ENCODE data around the gene WRAP73.

WRAP73 gene

DNA sequence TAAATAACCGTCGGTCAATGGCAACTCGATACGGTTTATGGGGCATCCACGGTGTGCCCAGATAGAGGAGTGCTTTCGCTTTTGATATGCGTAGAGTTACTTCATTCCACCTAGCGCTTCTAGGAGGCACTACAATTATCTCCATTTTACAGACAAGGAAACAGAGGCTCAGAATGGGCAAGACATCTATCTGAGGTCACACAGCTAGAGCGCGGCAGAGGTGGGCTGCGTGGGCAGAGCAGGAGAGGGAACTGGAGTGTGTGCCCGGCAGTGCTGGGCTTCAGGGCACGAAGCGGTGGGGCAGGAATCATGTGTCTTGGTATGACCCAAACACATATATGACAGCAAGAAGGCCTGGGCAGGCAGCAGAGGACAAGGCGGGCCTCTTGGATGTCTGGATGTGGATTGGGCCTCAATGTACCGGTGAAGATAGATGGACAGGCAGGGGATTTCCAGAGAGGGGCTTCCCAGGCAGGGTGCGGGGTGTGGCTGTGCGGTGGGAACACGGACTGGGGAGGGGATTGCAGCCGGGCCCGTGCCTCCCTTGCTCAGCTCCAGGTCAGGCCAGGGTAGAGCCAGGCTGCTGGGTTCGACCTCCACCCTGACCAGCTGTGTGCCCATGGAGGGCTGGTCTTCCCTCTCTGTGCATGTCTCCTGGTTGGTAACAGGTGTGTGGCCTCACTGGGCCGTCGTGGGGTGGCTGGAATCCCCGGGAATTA lies 23.6 kb upstream of the WRAP73 start:
- H3K4me3 ChIP-seq (ENCODE audit: low read depth, low read length), result no peak overlapping the region
- no peaks in the 10 kb centered on the region for H3K36me3 ChIP-seq (ENCODE audit: control insufficient read depth, insufficient read depth, low read length)
- no peaks in the 10 kb centered on the region for H3K9me3 ChIP-seq (ENCODE audit: control insufficient read depth, insufficient read depth, low read length)
- H3K27ac ChIP-seq (ENCODE audit: low read depth, low read length), result no peak overlapping the region
- 0 out of 2 replicates have a peak, but pooled peaks cover 12% of the 10 kb centered on the region for H3K27me3 ChIP-seq (ENCODE audit: control insufficient read depth, insufficient read depth, low read length)
- H3K4me1 ChIP-seq (ENCODE audit: control insufficient read depth, insufficient read depth, low read length), result peaks cover 21% of the 10 kb centered on the region
- H3K9ac ChIP-seq (ENCODE audit: low read depth, low read length), result no peak overlapping the region

DNA sequence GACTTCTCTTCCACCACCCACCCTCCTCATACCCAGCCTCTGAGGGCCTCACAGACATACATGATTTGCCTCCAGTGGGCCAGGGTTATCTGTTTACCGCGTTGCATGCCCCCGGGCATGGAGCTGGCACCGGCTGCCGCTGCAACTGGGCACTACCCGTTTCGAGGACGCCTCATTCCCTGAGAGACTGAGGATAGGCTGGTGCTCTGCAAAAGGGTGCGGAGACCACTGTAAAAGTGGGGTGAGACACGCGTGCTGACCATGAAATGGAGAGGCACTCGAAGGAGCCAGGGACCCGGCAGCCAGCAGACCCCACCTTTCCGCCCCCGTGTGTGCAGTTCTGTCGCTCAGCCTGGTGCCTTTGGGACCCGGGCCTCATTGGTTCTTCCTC lies 23.1 kb upstream of the WRAP73 start:
- Histone ChIP-seq H3K4me3 (ENCODE audit: low read depth, low read length) (no peak overlapping the region), H3K27ac (ENCODE audit: low read depth, low read length) (no peak overlapping the region), H3K9ac (ENCODE audit: low read depth, low read length) (no peak overlapping the region)

DNA sequence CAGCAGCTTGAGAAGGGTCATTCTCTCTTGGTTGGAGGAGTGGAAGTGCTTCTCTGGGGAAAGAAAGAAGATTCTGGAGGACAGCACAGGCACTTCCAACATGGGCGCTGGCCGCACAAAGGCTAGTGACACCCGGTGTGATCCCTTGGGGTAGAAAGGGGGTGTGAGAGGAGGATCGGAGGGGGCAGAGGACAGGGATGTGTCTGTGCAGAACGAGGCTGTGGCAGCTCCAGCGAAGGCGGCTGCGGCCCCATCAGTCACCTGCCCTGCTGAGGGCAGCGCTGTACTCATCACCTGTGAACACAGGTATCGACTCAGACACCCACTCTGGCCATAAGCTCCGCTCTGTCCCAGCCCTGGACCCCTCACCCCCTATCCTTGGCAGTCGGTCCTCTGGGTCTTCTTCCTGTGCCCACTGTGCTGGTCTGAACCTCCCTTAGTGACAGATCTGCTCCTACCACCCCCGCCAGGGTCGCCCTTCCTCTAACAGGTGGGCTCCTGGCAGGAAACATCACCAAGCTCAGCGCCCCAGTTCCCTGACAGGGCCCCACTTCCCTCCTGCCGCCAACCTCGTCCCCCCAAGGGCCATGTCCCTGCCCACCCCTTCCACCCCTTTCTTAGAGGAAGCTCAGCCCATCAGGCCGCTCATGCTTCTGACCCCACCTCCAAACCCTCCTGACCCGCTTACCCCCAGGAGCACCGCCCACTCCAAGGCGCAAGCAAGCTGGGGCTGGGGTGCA lies 22.5 kb upstream of the WRAP73 start:
- no peaks in the 10 kb centered on the region for H3K36me3 ChIP-seq (ENCODE audit: control insufficient read depth, insufficient read depth, low read length)
- 0 out of 2 replicates have a peak, but pooled peaks cover 12% of the 10 kb centered on the region for H3K27me3 ChIP-seq (ENCODE audit: control insufficient read depth, insufficient read depth, low read length)
- H3K4me3 ChIP-seq (ENCODE audit: low read depth, low read length), result no peak overlapping the region
- H3K27ac ChIP-seq (ENCODE audit: low read depth, low read length), result no peak overlapping the region
- H3K9ac ChIP-seq (ENCODE audit: low read depth, low read length), result no peak overlapping the region
- H3K4me1 ChIP-seq (ENCODE audit: control insufficient read depth, insufficient read depth, low read length), result peaks cover 16% of the 10 kb centered on the region
- H3K9me3 ChIP-seq (ENCODE audit: control insufficient read depth, insufficient read depth, low read length), result no peaks in the 10 kb centered on the region

More for the DNA sequence above, 23.1 kb upstream of the WRAP73 start:
- no peaks in the 10 kb centered on the region for H3K9me3 ChIP-seq (ENCODE audit: control insufficient read depth, insufficient read depth, low read length)
- H3K4me1 ChIP-seq (ENCODE audit: control insufficient read depth, insufficient read depth, low read length), result peaks cover 16% of the 10 kb centered on the region
- 0 out of 2 replicates have a peak, but pooled peaks cover 12% of the 10 kb centered on the region for H3K27me3 ChIP-seq (ENCODE audit: control insufficient read depth, insufficient read depth, low read length)
- H3K36me3 ChIP-seq (ENCODE audit: control insufficient read depth, insufficient read depth, low read length), result no peaks in the 10 kb centered on the region

DNA sequence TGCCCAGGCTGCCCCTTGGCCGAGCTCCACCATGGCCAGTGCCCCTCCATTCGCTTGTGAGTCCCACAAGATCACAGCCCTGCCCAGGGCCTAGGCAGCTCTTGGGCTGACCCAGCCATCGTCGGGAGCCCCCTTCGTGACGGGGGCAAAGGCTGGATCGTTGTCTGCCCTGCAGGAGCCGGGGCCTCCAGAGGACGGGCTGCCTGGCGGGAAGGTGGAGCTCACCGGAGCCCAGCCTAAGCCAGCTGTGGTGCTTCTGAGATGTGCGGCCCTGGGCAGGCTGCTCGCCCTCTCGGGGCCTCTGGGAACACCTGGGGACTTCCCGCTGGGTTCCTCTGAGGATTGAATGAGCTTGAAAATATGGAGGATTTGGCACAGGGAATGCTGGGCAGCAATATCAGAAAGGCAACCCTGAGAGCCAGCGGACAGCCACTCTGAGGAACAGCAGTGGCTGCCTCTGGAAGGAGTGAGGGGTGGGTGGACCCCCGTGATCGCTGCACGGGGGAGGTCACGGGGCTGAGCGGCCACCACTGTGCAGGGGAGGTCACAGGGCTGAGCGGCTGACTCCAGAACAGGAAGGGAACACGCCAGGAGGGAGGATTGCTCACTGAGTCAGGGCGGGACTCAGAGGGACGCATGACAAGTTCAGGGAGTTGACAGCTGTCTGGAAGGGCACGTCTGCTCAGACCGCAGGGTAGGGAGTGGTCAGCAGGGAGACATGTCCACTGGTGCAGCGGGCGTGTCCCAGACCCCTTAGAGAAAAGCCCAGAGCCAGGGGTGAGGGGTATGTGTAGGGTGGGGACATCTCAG lies 21.7 kb upstream of the WRAP73 start:
- Histone ChIP-seq H3K4me1 (ENCODE audit: control insufficient read depth, insufficient read depth, low read length) (peaks cover 16% of the 10 kb centered on the region), H3K9ac (ENCODE audit: low read depth, low read length) (no peak overlapping the region), H3K36me3 (ENCODE audit: control insufficient read depth, insufficient read depth, low read length) (no peaks in the 10 kb centered on the region), H3K4me3 (ENCODE audit: low read depth, low read length) (no peak overlapping the region), H3K9me3 (ENCODE audit: control insufficient read depth, insufficient read depth, low read length) (no peaks in the 10 kb centered on the region), H3K27me3 (ENCODE audit: control insufficient read depth, insufficient read depth, low read length) (0 out of 2 replicates have a peak, but pooled peaks cover 12% of the 10 kb centered on the region), H3K27ac (ENCODE audit: low read depth, low read length) (no peak overlapping the region)

DNA sequence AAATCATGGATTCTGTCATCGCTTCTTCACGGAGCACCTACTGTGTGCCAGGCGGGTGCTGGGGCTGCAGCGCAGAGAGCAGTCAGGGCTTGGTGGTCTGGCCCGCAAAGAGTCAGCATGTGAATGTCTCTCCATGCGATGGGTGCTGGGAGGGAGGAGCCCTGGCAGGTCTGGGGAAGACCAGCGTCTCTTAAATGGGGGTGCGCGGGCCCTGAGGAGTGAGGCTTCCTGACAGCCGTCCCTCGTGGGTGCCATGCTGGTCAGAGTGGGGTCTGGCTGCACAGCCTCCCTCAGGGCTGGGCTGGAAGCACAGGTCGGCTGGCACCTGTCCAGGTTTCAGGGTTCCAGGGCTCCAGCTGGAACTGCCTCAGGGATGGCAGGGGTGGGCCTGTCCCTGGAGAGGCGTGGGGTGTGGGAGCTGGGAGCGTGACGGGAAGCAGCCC lies 20.9 kb upstream of the WRAP73 start:
- no peak overlapping the region for H3K27ac ChIP-seq (ENCODE audit: low read depth, low read length)
- 0 out of 2 replicates have a peak, but pooled peaks cover 12% of the 10 kb centered on the region for H3K27me3 ChIP-seq (ENCODE audit: control insufficient read depth, insufficient read depth, low read length)
- no peak overlapping the region for H3K4me3 ChIP-seq (ENCODE audit: low read depth, low read length)
- H3K9me3 ChIP-seq (ENCODE audit: control insufficient read depth, insufficient read depth, low read length), result no peaks in the 10 kb centered on the region
- H3K4me1 ChIP-seq (ENCODE audit: control insufficient read depth, insufficient read depth, low read length), result peaks cover 16% of the 10 kb centered on the region
- no peaks in the 10 kb centered on the region for H3K36me3 ChIP-seq (ENCODE audit: control insufficient read depth, insufficient read depth, low read length)
- H3K9ac ChIP-seq (ENCODE audit: low read depth, low read length), result no peak overlapping the region

DNA sequence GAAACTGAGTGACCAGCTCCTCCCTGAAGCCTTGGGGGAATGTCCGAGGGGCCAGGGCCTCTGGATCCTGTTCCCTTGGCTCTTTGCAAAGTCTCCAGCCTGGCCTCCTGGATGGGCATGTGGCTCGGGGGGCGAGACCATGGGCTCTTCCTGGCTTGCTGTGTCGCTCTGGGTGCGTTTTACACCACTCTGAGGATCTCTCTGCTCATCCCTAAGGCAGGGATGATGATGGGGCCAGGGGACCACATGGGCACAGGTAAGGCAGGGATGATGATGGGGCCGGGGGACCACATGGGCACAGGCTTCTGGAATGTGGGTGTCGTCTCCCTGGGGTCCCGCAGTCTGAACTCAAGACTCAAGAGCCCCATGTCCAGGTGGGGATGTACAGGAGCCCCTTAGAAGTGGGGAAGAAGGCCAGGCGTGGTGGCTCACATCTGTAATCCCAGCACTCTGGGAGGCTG lies 20.1 kb upstream of the WRAP73 start:
- Histone ChIP-seq H3K4me1 (ENCODE audit: control insufficient read depth, insufficient read depth, low read length) (peaks cover 13% of the 10 kb centered on the region), H3K27ac (ENCODE audit: low read depth, low read length) (no peak overlapping the region), H3K4me3 (ENCODE audit: low read depth, low read length) (no peak overlapping the region), H3K9ac (ENCODE audit: low read depth, low read length) (no peak overlapping the region), H3K27me3 (ENCODE audit: control insufficient read depth, insufficient read depth, low read length) (0 out of 2 replicates have a peak, but pooled peaks cover 12% of the 10 kb centered on the region), H3K9me3 (ENCODE audit: control insufficient read depth, insufficient read depth, low read length) (no peaks in the 10 kb centered on the region), H3K36me3 (ENCODE audit: control insufficient read depth, insufficient read depth, low read length) (no peaks in the 10 kb centered on the region)

DNA sequence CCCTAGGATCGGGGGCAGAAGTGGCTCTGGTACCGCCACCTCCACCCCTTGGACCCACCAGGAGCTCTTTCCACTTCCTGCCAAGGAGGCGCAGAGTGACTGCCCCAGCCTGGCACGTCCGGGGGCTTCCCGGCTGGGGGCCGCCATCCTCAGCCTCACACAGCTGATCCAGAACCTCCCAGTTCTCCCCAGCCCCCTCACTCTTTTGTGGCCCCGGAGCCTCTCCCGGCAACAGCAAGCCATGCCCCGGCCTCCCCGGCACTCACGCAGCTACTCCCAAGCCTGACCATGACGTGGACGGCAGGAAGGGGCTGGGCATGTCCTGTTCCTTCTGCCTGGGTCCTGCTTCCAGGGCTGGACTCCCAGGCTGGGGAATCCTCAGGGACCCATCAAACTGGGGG lies 19.5 kb upstream of the WRAP73 start:
- Histone ChIP-seq H3K4me3 (ENCODE audit: low read depth, low read length) (no peak overlapping the region), H3K9me3 (ENCODE audit: control insufficient read depth, insufficient read depth, low read length) (no peaks in the 10 kb centered on the region), H3K36me3 (ENCODE audit: control insufficient read depth, insufficient read depth, low read length) (no peaks in the 10 kb centered on the region), H3K27ac (ENCODE audit: low read depth, low read length) (no peak overlapping the region), H3K9ac (ENCODE audit: low read depth, low read length) (no peak overlapping the region), H3K4me1 (ENCODE audit: control insufficient read depth, insufficient read depth, low read length) (peaks cover 9% of the 10 kb centered on the region), H3K27me3 (ENCODE audit: control insufficient read depth, insufficient read depth, low read length) (0 out of 2 replicates have a peak, but pooled peaks cover 12% of the 10 kb centered on the region)

DNA sequence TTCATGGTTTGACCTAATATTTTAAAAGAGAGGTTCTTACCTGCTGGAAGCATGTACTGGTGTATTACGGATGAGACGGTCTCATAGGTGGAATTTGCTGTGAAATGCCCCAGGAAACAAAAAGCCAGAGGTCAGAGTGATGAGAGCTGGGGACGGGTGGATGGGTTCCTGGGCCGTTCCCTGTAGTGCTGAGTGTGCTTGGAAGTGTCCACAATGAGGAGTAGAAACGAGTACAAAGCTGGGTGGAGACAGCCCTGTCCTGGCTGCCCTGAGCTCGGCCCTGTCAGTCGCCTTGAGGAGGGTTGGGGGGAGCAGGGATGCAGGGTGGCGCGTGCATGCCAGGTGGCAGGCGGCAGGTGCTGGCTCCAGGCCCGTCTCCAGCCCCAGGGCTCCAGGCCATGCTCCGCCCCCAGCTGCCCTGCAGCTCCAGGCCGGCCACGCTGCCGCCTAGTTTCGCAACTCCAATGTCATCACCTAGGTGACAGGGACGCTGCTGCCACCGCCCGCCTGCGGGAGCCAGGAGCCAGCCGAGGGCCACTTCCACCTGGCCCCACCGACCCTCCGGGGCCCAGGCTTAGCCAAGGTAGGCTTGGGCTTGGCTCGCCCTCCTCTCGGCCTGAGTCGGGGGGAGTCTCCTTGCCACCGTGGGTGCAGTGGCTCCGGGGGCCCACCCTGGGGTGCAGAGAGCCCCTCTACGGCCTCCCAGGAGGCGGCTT lies 18.8 kb upstream of the WRAP73 start:
- 0 out of 2 replicates have a peak, but pooled peaks cover 12% of the 10 kb centered on the region for H3K27me3 ChIP-seq (ENCODE audit: control insufficient read depth, insufficient read depth, low read length)
- H3K4me1 ChIP-seq (ENCODE audit: control insufficient read depth, insufficient read depth, low read length), result peaks cover 5% of the 10 kb centered on the region; the same call in 1 of the 2 replicates
- H3K36me3 ChIP-seq (ENCODE audit: control insufficient read depth, insufficient read depth, low read length), result no peaks in the 10 kb centered on the region
- H3K4me3 ChIP-seq (ENCODE audit: low read depth, low read length), result no peak overlapping the region
- no peaks in the 10 kb centered on the region for H3K9me3 ChIP-seq (ENCODE audit: control insufficient read depth, insufficient read depth, low read length)
- H3K27ac ChIP-seq (ENCODE audit: low read depth, low read length), result no peak overlapping the region
- H3K9ac ChIP-seq (ENCODE audit: low read depth, low read length), result no peak overlapping the region

DNA sequence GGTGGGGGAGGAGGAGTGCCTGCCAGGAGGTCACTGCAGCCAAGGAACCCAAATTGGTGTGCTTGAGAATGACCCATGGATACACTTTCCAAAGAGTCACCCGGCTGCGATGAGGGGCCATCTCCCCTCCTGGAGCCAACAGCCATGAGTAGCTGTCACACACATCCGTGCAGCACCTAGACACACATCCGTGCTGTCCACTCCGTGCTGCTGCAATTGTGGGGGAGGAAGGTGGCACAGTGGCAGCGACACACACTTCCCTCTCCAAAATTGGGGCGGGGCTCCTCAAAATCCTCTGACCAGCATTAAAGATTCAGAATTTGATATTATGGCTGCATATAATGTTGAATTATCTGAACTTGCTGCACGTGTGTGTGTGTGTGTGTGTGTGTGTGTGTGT lies 18.2 kb upstream of the WRAP73 start:
- no peak overlapping the region for H3K27ac ChIP-seq (ENCODE audit: low read depth, low read length)
- H3K4me1 ChIP-seq (ENCODE audit: control insufficient read depth, insufficient read depth, low read length), result peaks cover 5% of the 10 kb centered on the region; the same call in 1 of the 2 replicates

DNA sequence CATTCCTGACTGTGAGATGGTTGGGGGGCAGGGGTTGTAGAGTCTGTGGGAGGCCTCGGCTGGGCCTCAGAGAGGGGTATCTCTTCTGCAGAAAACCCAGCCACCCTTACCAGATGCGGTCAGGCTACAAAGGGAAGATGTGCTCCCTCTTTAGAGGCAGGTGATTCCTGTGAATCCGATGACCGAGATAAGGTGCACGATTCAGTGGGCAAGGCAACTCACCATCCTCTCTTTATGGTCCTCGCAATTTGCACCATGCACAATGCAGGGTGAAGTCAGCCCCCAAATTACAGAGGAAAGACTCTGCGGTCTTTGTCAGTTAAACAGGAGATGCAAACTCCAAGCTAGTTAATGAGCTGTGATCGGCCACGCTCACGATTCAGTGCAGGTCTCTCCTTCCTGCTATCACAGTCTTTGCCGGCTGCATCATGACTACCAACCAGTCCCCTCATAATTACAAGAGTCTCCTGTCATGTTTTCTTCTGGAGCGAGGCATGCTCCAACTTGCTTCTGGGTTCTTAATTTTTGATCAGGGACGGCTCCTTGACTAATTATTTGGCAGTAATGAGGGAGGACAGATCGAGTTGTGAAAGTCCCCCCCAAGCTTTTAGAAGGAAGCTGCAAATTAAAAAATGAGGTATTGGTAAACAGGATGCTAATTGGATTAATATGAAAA lies 14.9 kb upstream of the WRAP73 start:
- Histone ChIP-seq H3K27me3 (ENCODE audit: control insufficient read depth, insufficient read depth, low read length) (peaks cover 9% of the 10 kb centered on the region; the same call in 1 of the 2 replicates), H3K9ac (ENCODE audit: low read depth, low read length) (no peak overlapping the region), H3K4me1 (ENCODE audit: control insufficient read depth, insufficient read depth, low read length) (no peaks in the 10 kb centered on the region; the same call in 1 of the 2 replicates), H3K36me3 (ENCODE audit: control insufficient read depth, insufficient read depth, low read length) (no peaks in the 10 kb centered on the region), H3K27ac (ENCODE audit: low read depth, low read length) (no peak overlapping the region), H3K4me3 (ENCODE audit: low read depth, low read length) (no peak overlapping the region), H3K9me3 (ENCODE audit: control insufficient read depth, insufficient read depth, low read length) (no peaks in the 10 kb centered on the region)

More for the DNA sequence above, 18.2 kb upstream of the WRAP73 start:
- Histone ChIP-seq H3K9ac (ENCODE audit: low read depth, low read length) (no peak overlapping the region), H3K9me3 (ENCODE audit: control insufficient read depth, insufficient read depth, low read length) (no peaks in the 10 kb centered on the region), H3K36me3 (ENCODE audit: control insufficient read depth, insufficient read depth, low read length) (no peaks in the 10 kb centered on the region), H3K27me3 (ENCODE audit: control insufficient read depth, insufficient read depth, low read length) (0 out of 2 replicates have a peak, but pooled peaks cover 12% of the 10 kb centered on the region), H3K4me3 (ENCODE audit: low read depth, low read length) (no peak overlapping the region)
